Esophagus mucosa (tissue), 1 donor: ENCODE measurements around the gene DEPDC1. TPM values are rescaled to one million over a fixed set of nuclear protein-coding genes. Genes with fewer than 3 reads are reported as not detected.

ENCODE experiments used
- ATAC-seq: fragments of 200-7000 bp; cut with Tn5 transposase; one replicate; pipeline ENCODE4 v1.9.1; 2020
- total RNA-seq: library from RNA; stranded (reverse); gene quantifications from one replicate; pipeline ENCODE4 v1.2.4, GENCODE V29; 2023
- donor health status: DM: yes; HTN: yes; CAD: no.

The DEPDC1 gene
- total RNA-seq, 1 donor from 2014 or later, result 10.4 TPM

- ATAC-seq, result no peak
These were observed 26.4 kb downstream of the DEPDC1 start for GRCh38 chr1:68470388-68470970.

- no peak for ATAC-seq
These were observed 32.0 kb downstream of the DEPDC1 start for GRCh38 chr1:68464891-68465290.

GRCh38 chr1:68460935-68461334 is 35.9 kb downstream of the DEPDC1 start:
- ATAC-seq, result no peak

- ATAC-seq, result peak; percentile 33
These were observed 37.1 kb downstream of the DEPDC1 start for GRCh38 chr1:68459796-68460195.

- ATAC-seq, result no peak
These were observed 37.8 kb downstream of the DEPDC1 start for GRCh38 chr1:68459091-68459490.

GRCh38 chr1:68456202-68456601 is 40.7 kb downstream of the DEPDC1 start:
- ATAC-seq, result no peak

GRCh38 chr1:68454534-68454933 is 42.3 kb downstream of the DEPDC1 start:
- peak; percentile 59 for ATAC-seq

- ATAC-seq, result no peak
These were observed 43.7 kb downstream of the DEPDC1 start for GRCh38 chr1:68453060-68453670.

- ATAC-seq, result no peak
These were observed 47.0 kb downstream of the DEPDC1 start, which contains the start of gene RPE65 for GRCh38 chr1:68449901-68450300. Gene RPE65, minus strand, starts transcription at chr1:68449954. Its CDS starts 49 bp downstream, at chr1:68449905.

GRCh38 chr1:68448365-68448764 is 48.5 kb downstream of the DEPDC1 start:
- ATAC-seq, result no peak

GRCh38 chr1:68445709-68446108 is 51.2 kb downstream of the DEPDC1 start:
- ATAC-seq, result no peak

- ATAC-seq, result peak; percentile 99
These were observed 53.9 kb downstream of the DEPDC1 start for GRCh38 chr1:68442822-68443556.

GRCh38 chr1:68442006-68442405 is 54.9 kb downstream of the DEPDC1 start:
- ATAC-seq, result no peak

- ATAC-seq, result no peak
These were observed 58.6 kb downstream of the DEPDC1 start for GRCh38 chr1:68438310-68438709.

- ATAC-seq, result no peak
These were observed 63.5 kb downstream of the DEPDC1 start for GRCh38 chr1:68433395-68433794.

GRCh38 chr1:68431076-68431475 is 65.8 kb downstream of the DEPDC1 start:
- no peak for ATAC-seq

- ATAC-seq, result no peak
These were observed 67.6 kb downstream of the DEPDC1 start for GRCh38 chr1:68429233-68429808.

- no peak for ATAC-seq
These were observed 70.3 kb downstream of the DEPDC1 start for GRCh38 chr1:68426594-68426993.

Other genes with a start within 250 kb of the DEPDC1 start
- gene RPE65, start 47.1 kb downstream of the DEPDC1 start, total RNA-seq, result not detected